ENCODE data around the gene BRIX1. TPM values are rescaled to one million over a fixed set of nuclear protein-coding genes. Genes with fewer than 3 reads are reported as not detected.

BRIX1 gene
- 51.0 TPM for polyA plus RNA-seq (2012; ENCODE audit: missing spikeins)

- DNase-seq (ENCODE audit: insufficient read length): peak; percentile 79
- peak; percentile 96 for FAIRE-seq
- TF ChIP-seq TAF1 (IDR thresholded peaks at IDR 0.05; ENCODE audit: borderline replicate concordance, low read depth, low read length): peak; percentile 96
- TF ChIP-seq POLR2A (IDR thresholded peaks at IDR 0.05; ENCODE audit: low read depth, low read length): peak; percentile 95
- TF ChIP-seq POLR2AphosphoS5 (IDR thresholded peaks at IDR 0.05; ENCODE audit: low read depth, low read length): peak; percentile 94
Measured at GRCh38 chr5:34915139-34915855, at the start of gene BRIX1, which contains the start of gene RAD1. TSS of gene BRIX1 (plus strand) at chr5:34915711. CDS start at chr5:34915739, 28 bp downstream. TSS of gene RAD1 (minus strand) at chr5:34915504. CDS start at chr5:34914892, 612 bp downstream.

GRCh38 chr5:34866989-34867471 lies 48.5 kb upstream of the BRIX1 start:
- TF ChIP-seq POLR2AphosphoS5 (IDR thresholded peaks at IDR 0.05; ENCODE audit: low read depth, low read length) (no peak), POLR2A (IDR thresholded peaks at IDR 0.05; ENCODE audit: low read depth, low read length) (no peak), TAF1 (IDR thresholded peaks at IDR 0.05; ENCODE audit: borderline replicate concordance, low read depth, low read length) (no peak)
- DNase-seq (ENCODE audit: insufficient read length) (no peak), FAIRE-seq (no peak)

GRCh38 chr5:34867660-34868059 lies 47.9 kb upstream of the BRIX1 start:
- no peak for FAIRE-seq

GRCh38 chr5:34868791-34869190 lies 46.7 kb upstream of the BRIX1 start:
- FAIRE-seq (no peak), DNase-seq (ENCODE audit: insufficient read length) (no peak)
- TF ChIP-seq POLR2A (IDR thresholded peaks at IDR 0.05; ENCODE audit: low read depth, low read length) (no peak), TAF1 (IDR thresholded peaks at IDR 0.05; ENCODE audit: borderline replicate concordance, low read depth, low read length) (no peak), POLR2AphosphoS5 (IDR thresholded peaks at IDR 0.05; ENCODE audit: low read depth, low read length) (no peak)

More at GRCh38 chr5:34867660-34868059, 47.9 kb upstream of the BRIX1 start:
- no peak for DNase-seq (ENCODE audit: insufficient read length)
- TF ChIP-seq POLR2A (IDR thresholded peaks at IDR 0.05; ENCODE audit: low read depth, low read length): no peak
- no peak for TF ChIP-seq POLR2AphosphoS5 (IDR thresholded peaks at IDR 0.05; ENCODE audit: low read depth, low read length)
- no peak for TF ChIP-seq TAF1 (IDR thresholded peaks at IDR 0.05; ENCODE audit: borderline replicate concordance, low read depth, low read length)

- TF ChIP-seq TAF1 (IDR thresholded peaks at IDR 0.05; ENCODE audit: borderline replicate concordance, low read depth, low read length) (no peak), POLR2A (IDR thresholded peaks at IDR 0.05; ENCODE audit: low read depth, low read length) (no peak), POLR2AphosphoS5 (IDR thresholded peaks at IDR 0.05; ENCODE audit: low read depth, low read length) (no peak)
- DNase-seq (ENCODE audit: insufficient read length): no peak
- FAIRE-seq: no peak
Measured at GRCh38 chr5:34869256-34869655, 46.3 kb upstream of the BRIX1 start.

GRCh38 chr5:34870382-34870781 lies 45.1 kb upstream of the BRIX1 start:
- TF ChIP-seq POLR2AphosphoS5 (IDR thresholded peaks at IDR 0.05; ENCODE audit: low read depth, low read length): no peak
- TF ChIP-seq TAF1 (IDR thresholded peaks at IDR 0.05; ENCODE audit: borderline replicate concordance, low read depth, low read length): no peak
- TF ChIP-seq POLR2A (IDR thresholded peaks at IDR 0.05; ENCODE audit: low read depth, low read length): no peak
- FAIRE-seq (no peak), DNase-seq (ENCODE audit: insufficient read length) (no peak)

- FAIRE-seq (no peak), DNase-seq (ENCODE audit: insufficient read length) (no peak)
- TF ChIP-seq POLR2A (IDR thresholded peaks at IDR 0.05; ENCODE audit: low read depth, low read length) (no peak), TAF1 (IDR thresholded peaks at IDR 0.05; ENCODE audit: borderline replicate concordance, low read depth, low read length) (no peak), POLR2AphosphoS5 (IDR thresholded peaks at IDR 0.05; ENCODE audit: low read depth, low read length) (no peak)
Measured at GRCh38 chr5:34876275-34876674, 39.2 kb upstream of the BRIX1 start.

GRCh38 chr5:34881246-34881645 lies 34.3 kb upstream of the BRIX1 start:
- FAIRE-seq (no peak), DNase-seq (ENCODE audit: insufficient read length) (no peak)
- no peak for TF ChIP-seq TAF1 (IDR thresholded peaks at IDR 0.05; ENCODE audit: borderline replicate concordance, low read depth, low read length)
- TF ChIP-seq POLR2AphosphoS5 (IDR thresholded peaks at IDR 0.05; ENCODE audit: low read depth, low read length): no peak
- TF ChIP-seq POLR2A (IDR thresholded peaks at IDR 0.05; ENCODE audit: low read depth, low read length): no peak

- FAIRE-seq (no peak), DNase-seq (ENCODE audit: insufficient read length) (no peak)
- no peak for TF ChIP-seq POLR2AphosphoS5 (IDR thresholded peaks at IDR 0.05; ENCODE audit: low read depth, low read length)
- TF ChIP-seq TAF1 (IDR thresholded peaks at IDR 0.05; ENCODE audit: borderline replicate concordance, low read depth, low read length): no peak
- TF ChIP-seq POLR2A (IDR thresholded peaks at IDR 0.05; ENCODE audit: low read depth, low read length): no peak
Measured at GRCh38 chr5:34886392-34887119, 29.0 kb upstream of the BRIX1 start.

- DNase-seq (ENCODE audit: insufficient read length) (no peak), FAIRE-seq (no peak)
- TF ChIP-seq POLR2AphosphoS5 (IDR thresholded peaks at IDR 0.05; ENCODE audit: low read depth, low read length) (no peak), POLR2A (IDR thresholded peaks at IDR 0.05; ENCODE audit: low read depth, low read length) (no peak), TAF1 (IDR thresholded peaks at IDR 0.05; ENCODE audit: borderline replicate concordance, low read depth, low read length) (no peak)
Measured at GRCh38 chr5:34889394-34889793, 26.1 kb upstream of the BRIX1 start.

- TF ChIP-seq POLR2AphosphoS5 (IDR thresholded peaks at IDR 0.05; ENCODE audit: low read depth, low read length) (no peak), TAF1 (IDR thresholded peaks at IDR 0.05; ENCODE audit: borderline replicate concordance, low read depth, low read length) (no peak)
- no peak for FAIRE-seq
- no peak for DNase-seq (ENCODE audit: insufficient read length)
Measured at GRCh38 chr5:34891981-34892380, 23.5 kb upstream of the BRIX1 start.

Measured in GM12892 (cell line).